Measurements from ENCODE around the gene RGS6. TPM values are rescaled to one million over a fixed set of nuclear protein-coding genes. Genes with fewer than 3 reads are reported as not detected.

Gene RGS6
- polyA plus RNA-seq, 1 donor: 6.0 TPM

DNA sequence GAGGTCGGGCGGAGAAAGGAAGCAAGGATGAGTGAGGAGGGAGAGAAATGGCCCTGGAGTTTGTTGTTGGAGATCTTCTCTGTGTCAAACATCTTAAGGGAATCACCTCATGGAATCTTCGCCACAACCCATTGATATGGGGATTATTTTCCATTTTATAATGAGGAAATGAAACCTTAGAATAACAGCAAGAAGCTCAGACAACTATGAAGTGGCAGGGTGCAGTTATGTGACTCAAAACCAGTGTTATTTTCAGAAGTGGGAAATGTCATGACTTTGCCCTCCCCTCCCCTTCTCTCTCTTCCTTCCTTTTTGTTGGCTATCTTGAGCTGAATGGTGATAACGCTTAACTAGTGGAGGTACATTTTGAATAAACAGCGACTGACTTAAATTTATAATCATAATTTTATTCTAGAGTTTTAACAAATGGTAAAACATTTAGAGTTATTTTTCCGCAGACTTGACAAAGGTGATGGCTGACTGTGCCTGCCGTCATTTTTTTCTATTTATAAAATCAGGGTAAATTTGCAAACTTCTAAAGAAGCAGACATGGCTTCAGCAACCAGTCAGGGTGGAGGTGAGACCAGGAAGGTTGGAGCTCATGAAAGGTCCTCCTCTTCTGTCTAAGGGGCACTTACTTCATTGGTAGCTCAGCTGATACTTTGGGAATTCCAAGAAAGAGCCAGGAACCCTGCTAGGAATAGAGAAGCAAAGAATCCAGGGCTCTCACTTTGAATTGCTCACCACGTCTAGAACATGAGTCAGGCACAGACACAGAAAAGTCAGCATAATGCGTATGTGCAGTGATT, 232.4 kb downstream of the RGS6 start:
- DNase-seq (ENCODE audit: low read depth): no peak

DNA sequence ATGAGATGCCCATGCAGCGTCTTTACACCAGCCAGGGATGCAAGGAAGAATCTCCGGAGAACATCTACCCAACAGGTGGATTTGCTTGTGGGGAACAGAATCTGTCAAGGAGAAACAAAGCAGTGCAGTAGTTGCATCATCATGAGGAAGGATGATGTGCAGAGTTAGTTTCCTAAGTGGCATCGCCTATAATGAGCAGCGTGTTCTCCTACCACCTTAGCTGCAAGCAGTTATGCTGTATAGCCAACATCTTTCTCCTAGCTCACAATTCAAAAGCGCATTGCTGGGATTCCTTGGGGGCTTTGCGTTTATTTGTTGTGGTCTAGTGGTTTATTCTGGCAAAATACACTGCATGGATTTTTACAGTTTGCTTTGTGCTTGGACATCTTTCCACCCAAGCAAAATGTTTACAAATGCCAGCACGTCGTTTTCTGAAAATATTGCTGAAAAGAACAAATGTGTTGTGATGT, 233.0 kb downstream of the RGS6 start:
- DNase-seq (ENCODE audit: low read depth): no peak

DNA sequence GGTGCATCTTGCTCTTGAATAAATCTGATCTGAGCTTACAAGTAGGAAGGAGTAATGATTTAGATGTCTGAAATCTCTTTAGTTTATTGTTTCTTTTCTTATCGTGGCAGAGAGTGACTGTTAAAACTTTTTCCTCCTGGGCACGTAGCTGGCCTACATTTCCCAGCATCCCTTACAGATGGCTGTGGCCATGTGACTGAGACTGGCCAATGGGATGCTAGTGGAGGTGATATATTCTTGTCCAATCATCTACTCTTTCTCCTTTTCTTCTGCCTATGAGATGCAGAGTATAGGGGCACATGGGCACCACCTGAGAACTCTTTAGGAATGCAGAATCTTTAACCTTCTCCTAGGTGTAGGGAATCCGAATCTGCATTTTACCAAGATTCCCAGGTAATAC, 237.3 kb downstream of the RGS6 start:
- DNase-seq (ENCODE audit: low read depth): no peak

DNA sequence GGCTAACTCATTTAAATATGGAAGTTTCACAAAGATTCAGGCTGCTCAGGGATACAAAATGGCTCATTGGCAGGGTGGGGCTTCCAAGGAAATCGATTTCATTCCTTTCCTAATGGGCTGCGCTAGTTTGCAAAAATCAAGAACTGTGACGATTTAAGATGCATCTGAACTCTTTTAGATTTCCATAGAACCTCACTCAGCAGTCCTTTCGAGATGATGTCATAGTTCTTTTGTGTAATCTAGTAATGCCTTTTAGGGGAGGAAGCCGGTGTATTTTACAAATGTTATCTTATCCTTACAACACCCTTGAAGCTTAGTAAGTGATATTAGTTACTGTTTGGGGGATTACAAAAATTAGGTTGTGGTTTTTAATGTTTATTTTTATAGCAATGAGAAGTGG, 239.8 kb downstream of the RGS6 start:
- no peak for DNase-seq (ENCODE audit: low read depth)

DNA sequence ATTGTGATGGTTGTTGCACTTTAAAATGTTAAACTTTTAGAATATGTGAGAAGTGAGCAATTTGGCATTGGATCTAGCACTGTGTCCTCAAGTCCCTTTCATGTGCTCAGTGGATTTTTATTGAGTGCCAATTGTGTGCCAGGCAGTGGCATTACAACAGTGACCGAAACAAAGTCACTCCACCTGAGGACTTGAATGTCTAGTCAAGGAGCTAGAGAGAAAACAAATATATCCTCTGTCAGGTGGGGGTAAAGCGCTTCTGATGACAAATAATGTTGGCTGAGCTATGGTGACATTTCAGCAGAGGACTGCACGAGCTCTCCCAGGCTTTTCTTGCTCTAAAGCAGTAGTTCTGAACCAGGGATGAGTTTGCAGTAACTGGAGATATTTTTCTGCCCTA, 240.4 kb downstream of the RGS6 start:
- no peak for DNase-seq (ENCODE audit: low read depth)

DNA sequence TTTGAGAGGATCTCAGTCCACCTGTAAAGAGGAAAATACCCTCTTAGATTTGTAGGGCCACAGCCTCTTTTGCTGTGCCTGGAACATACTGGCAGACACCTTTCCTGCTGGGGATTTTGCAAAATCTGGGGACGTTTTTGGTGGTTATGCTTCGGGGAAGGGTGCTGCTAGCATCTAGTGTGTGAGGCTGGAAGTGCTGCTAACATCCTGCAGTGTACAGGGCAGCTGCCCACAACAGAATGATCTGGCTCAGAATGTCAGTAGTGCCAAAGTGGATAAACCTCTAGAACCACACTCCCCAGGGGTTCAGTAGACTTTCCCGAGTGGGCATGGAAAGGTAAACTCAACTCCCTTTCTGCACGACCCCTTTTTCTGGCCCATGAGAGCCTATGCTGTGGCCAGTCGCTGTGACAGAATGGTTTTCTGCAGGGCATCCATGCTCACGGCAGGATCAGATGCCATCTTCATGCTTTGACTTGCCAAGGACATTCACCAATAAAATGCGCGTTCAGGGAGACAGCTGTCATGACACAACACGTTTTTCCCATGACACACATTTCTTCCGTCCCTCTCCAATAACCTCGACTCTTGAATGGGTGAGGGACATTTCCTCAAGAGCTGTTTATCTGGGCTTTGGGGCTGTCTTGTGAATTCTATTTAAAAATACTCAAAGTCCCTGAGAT, 240.9 kb downstream of the RGS6 start:
- DNase-seq (ENCODE audit: low read depth): no peak

DNA sequence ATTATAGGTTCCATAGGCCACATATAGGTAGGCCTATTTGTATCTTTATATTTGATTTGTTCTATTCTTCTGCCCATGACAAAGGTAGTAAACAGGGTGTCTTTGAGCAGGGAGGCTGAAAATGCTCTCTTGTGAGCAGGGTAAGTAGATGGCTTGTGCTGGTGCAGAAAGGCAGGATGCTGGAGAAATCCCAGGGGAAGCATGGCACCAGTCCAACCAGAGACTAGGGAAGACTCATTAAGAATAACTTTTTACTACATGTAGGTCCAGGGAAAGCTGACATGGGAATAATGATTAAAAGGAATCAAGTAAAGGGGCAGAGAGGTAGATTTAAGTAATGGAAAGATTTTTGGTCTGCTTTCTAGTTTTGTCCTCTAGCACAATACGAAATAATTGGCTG, 245.0 kb downstream of the RGS6 start:
- DNase-seq (ENCODE audit: low read depth): no peak

DNA sequence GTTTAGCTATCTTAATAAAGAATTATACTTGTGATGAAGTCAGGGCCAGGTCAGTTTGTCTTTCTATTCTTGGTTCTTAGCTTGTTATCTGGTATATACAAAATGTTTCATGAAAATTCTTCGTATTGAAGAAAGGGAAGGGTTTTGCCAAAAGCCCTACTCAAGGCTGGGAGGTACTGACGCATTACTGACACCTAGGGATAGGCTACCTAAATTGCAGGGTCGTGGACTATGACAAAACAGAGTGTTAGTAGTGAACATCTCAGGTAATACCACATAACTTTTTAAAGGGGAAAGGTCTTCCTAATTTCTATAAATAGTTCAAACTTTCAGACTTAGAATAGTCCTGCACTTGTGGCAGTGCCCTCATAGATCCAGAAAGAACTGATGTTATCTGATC, 246.3 kb downstream of the RGS6 start:
- DNase-seq (ENCODE audit: low read depth): no peak

DNA sequence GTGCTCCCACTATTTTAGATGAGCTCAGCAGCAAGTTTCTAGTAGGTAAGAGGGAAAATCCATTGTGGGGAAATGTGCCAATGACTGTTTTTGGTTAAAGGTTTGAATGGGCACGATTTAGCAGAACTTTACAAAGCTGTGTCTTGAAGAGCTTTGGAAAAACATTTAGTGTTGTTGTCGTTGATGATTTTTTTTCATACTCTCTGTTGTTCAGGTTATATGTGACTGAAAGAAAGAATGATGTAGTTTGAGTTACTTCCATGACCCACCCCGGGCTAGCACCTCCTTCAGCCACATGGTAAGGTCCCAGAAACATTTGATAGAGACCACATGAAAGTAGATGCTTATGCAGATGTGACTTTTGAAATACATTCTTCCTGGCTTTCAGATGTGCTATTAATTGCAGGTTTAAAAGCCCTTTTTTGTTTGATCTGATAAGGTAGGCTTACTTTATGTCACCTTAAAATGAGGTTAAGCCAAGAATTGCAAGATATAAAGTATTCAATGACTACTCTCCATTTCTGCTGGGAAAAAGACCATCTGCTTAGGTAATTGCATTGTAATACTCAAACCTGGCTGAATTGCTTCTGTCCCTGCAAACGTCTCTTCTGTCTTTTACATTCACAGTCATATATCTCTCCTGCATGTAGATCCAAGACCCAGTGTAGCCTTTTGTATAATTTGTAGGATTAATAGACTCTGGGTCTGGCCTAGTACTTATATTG, 250.6 kb downstream of the RGS6 start:
- no peak for DNase-seq (ENCODE audit: low read depth)

DNA sequence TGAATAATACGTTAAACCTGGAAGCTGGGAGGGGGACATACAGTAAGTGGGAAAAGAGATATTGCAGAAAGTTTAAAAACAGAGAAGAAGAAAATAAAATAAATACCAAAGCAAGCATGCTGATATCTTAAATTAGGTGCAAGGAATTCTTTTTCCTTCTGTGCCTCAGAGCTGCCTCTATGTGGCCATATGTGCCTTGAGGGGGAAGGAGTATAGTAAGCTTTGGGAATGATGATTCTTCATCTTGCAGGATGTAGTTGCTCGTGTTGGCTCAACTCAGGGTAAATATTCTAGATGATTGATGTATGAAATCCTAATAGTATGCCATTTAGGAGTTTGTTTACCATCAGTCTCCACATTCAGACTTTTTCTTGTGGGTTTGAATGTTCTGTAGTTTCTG, 251.4 kb downstream of the RGS6 start:
- DNase-seq (ENCODE audit: low read depth): no peak

DNA sequence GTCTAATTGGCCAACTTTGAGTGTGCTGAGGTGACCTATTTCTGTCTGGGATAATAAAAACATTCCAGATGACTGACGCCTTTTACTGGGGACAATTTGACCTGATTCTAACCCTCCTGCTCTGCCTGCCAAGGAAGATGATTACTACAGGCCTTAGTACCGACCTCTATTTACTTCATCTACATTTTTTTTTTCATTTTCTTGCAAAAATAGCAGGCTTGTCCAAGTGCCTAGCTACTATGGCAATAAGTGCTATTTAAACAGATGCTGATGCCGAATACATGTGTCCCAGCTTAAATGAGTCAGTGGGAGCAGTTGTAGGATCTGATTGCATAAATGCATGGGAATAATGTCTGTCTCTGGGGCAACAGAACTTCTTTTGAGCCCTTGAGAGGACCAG, 254.3 kb downstream of the RGS6 start:
- peak; percentile 57 for DNase-seq (ENCODE audit: low read depth)

DNA sequence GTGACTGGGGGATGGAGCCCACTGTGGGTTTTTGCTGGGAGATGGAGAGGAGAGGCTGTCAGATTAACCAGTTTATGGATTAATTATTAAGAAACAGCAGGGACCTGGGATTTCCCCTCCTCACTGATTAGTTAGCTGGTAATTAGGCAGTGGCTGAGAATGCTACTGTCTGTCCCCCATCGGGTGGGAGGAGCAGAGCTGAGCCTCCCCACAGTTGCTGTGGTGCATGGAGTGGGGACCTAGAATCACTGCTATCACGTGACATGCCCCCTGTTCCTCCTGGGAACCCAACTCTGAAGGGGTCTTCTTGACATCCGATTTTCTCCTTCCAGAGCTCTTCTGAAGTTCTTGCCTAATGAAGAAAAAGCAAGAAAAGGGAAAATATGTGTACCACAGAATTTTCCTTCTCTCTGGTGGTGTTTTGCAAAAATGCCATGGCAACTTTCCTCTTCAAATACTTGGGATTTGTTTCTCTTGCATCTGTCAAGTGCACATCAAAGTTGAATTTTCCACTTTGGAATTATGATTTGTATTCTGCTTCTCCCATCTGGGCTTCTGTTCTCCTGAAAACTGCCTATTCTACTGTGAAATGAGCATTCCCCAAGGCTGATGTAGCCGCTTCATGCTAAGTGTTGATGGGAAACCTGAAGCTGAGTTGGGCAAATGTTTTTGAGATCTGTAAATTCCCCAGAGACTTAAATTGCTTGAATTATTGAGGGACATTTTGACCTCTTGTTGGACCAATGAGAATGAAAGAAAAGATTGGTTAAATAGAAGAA, 264.2 kb downstream of the RGS6 start:
- DNase-seq (ENCODE audit: low read depth): no peak

DNA sequence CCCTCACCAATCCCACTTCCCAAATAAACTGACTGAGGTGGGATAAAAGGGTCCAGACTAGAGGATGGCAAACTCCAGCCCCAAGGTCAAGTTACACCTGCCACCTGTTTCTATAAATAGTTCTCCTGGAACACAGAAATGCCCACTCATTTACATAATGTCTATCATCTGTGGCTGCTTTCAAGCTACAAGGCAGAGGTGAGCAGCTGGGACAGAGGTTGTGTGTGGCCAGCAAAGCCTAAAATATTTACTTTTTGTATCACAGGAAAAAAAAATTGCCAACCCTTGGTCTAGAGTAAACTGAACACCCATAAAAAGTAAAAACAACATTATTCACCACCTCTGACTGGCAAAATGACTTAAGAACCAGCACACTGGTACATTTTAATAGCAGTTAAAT, 269.4 kb downstream of the RGS6 start:
- DNase-seq (ENCODE audit: low read depth): no peak

DNA sequence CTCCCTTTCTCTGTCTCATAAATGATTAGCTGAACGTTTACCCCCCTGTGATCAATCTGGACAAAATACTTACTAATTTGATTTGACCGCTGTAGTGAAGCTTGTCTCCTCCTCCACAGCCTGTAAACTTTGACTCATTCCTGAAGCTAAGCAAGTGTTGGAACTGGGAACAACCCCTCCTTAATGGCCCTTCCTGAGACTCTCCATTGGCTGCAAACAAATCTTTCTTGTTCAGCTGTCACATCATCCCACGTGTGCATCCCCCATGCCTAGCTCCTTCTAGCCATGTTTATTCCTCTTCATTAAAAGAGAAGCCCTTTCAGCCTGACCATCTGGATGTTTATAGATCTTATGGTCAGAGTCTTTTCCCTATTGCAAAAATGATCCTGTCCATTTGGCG, 281.2 kb downstream of the RGS6 start:
- DNase-seq (ENCODE audit: low read depth): no peak

DNA sequence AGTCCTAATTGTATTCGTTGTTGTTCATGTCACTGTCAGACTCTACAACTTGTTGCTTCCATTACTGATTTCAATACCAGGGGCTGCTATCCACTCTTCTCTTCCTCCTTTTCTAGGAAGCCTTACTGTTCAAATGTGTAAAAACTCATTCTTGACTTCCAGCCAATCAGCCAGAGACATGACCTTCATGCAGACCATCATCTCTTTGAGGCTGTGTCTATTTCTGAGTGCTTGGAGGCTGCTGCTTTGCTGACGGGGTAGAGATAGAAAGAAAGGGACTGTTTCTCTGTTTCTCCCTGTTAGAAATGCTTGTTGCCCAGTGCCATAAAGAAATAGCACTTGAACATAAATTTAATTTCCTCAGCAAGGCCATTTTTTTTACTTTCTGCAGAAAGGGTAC, 282.9 kb downstream of the RGS6 start:
- no peak for DNase-seq (ENCODE audit: low read depth)

DNA sequence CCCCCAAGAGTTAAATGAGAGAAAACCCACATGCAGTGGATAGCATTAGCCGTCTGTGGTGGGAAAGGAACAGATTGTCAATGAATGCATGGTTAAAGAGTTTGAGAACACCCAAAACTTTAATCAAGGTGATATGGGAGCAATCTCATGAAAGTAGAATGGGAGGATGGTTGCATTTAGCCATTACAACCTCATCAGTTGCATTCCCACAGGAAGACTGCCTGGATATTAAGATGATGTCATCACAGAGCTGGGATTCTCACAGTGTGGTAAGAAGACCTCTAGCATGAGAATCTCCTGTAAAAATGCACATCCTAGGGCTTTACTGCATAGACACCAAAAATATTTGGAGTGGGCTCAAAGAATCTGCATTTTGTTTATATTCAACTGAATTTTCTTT, 284.9 kb downstream of the RGS6 start:
- no peak for DNase-seq (ENCODE audit: low read depth)

DNA sequence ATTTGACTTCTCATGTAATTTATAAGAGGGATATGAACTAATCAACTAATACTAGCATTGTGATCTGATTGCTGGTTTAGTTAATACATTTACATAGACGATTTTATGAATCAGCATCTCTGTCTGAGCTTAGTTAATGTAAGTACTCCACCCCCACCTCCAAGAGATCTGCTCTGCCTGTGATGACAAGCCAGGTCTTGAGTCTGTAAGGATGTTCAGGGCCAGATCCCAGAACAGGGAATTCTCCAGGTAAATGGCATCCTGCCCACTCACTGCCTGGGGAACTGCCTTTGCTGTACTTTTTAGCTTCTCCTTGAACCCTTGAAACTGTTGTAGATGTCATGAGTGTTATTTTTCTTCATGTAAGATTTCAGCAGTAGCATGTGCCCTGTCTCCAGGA, 289.8 kb downstream of the RGS6 start:
- DNase-seq (ENCODE audit: low read depth): no peak

DNA sequence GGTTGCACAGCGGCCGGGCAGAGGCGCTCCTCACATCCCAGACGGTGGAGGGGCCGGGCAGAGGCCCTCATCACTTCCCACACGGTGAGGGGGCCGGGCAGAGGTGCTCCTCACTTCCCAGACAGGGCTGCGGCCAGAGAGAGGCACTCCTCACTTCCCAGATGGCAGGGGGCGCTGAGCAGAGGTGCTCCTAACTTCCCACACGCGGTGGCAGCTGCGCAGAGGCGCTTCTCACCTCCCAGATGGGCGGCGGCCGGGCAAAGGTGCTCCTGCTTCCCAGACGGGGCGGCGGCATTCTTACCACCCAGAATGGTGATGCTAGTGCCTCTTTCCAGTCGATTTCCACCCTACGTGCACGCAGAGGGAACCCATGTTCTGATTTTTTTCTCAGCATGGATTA, 304.4 kb downstream of the RGS6 start:
- DNase-seq (ENCODE audit: low read depth): no peak

DNA sequence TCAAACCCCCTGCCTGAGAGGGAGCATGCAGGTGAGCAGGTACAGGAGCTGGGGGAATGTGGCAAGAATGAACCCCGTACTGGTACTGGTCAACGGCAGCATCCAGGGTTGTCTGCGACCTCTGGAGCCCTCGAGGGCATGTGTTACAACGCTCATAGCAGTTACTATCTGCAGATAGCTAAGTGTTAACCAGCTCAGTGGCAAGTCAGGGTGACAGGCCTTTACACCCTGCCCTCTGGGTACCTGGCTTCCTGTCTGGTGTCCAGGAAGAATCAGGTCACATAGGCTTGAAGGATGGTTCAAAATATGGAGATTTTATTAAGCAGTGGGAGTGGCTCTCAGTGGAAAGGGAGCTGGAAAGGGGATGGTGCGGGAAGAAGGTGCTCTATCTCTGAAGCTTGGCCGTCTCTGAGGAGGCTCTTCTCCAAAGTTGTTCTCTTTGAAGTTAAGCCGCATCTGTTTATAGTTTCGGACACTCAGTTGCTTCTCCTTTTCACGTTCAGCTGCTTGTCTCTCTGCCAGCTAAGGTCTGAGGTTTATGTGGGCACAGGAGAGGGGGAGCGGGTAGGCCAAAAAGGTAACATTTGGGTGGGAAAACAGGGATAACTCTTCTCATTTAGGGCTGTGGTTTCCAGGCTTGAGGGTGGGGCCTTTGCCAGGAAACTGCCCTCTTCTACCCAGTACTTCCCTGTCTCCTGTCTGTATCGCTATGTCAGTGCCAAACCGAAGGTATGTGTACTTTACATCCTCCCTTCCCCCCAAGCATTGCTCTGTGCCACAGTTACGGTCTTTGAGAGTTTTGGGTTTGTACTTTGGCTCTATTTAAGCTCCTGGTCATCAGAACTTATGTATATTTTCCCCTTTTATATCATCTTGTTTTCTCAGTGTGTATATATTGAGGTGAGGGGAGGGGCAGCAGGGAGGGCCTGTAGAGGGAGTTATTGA, 305.8 kb downstream of the RGS6 start:
- DNase-seq (ENCODE audit: low read depth): no peak

Measured in forelimb muscle (tissue), 1 donor.